SK-N-SH (cell line): ENCODE results near the gene UBAP2L. TPM values are rescaled to one million over a fixed set of nuclear protein-coding genes. Genes with fewer than 3 reads are reported as not detected.

ENCODE experiments used
- CTCF ChIA-PET: fragments of 300-600, 350-600 bp; formaldehyde crosslinking; extraction: SDS; loops from one replicate; lab custom pipeline; 2021; lab: Yijun Ruan, JAX
- POLR2A ChIA-PET: fragments of 350-600 bp; sonication (Branson Sonifier 250); formaldehyde crosslinking; extraction: SDS; loops from one replicate; lab custom pipeline; 2020; ENCODE audit warnings: antibody characterized with exemption, inconsistent platforms; lab: Yijun Ruan, JAX
- DNase-seq: peaks from one replicate; pipeline ENCODE4 v3.0.0; 2012
- H2AFZ ChIP-seq: fragments of 200-600 bp; sonication (generic); 2 replicates; pipeline ENCODE4 v1.8.1; 2016; ENCODE audit warnings: antibody characterized with exemption, mild to moderate bottlenecking, low read depth
- H3F3A ChIP-seq: fragments of 200-600 bp; sonication (generic); replicated peaks from 2 replicates; pipeline ENCODE3; 2016; ENCODE audit warnings: antibody characterized with exemption, mild to moderate bottlenecking; ENCODE audit not compliant: insufficient read depth
- H3K27ac ChIP-seq, 2 experiments: fragments of 200-500 bp in 1 of 2; fragments of 200-600 bp in 1 of 2; sonication (Bioruptor generic) in 1 of 2; sonication (generic), shearing (Covaris generic) in 1 of 2; 2 replicates each; pipeline versions ENCODE4 v1.5.1 to v1.6.1; 2014 to 2016; ENCODE audit warnings: low read depth in 2 of 2, inconsistent platforms in 1 of 2, low read length in 1 of 2, mild to moderate bottlenecking in 1 of 2, mixed read lengths in 1 of 2
- H3K27me3 ChIP-seq: fragments of 200-600 bp; sonication (generic), shearing (Covaris generic); 2 replicates; pipeline ENCODE4 v1.6.1; 2016; ENCODE audit warnings: mixed run types; ENCODE audit not compliant: insufficient read depth
- H3K36me3 ChIP-seq, 2 experiments: fragments of 200-500 bp in 1 of 2; fragments of 200-600 bp in 1 of 2; sonication (Bioruptor generic) in 1 of 2; sonication (generic) in 1 of 2; replicated peaks in 1 of 2; 2 replicates each; pipeline versions ENCODE3 to v1.5.1; 2014 to 2016; ENCODE audit warnings: low read length in 1 of 2, mild to moderate bottlenecking in 1 of 2; ENCODE audit not compliant: insufficient read depth in 2 of 2, control insufficient read depth in 1 of 2
- H3K4me1 ChIP-seq, 2 experiments: fragments of 200-500 bp in 1 of 2; fragments of 200-600 bp in 1 of 2; sonication (Bioruptor generic) in 1 of 2; sonication (generic), shearing (Covaris generic) in 1 of 2; 2 replicates each; pipeline versions ENCODE4 v1.5.1 to v1.6.1; 2014 to 2016; ENCODE audit warnings: low read depth in 1 of 2, low read length in 1 of 2, mixed run types in 1 of 2; ENCODE audit not compliant: insufficient read depth in 2 of 2, control insufficient read depth in 1 of 2
- H3K4me2 ChIP-seq: fragments of 200-600 bp; sonication (generic), shearing (Covaris generic); 2 replicates; pipeline ENCODE4 v1.6.1; 2017; ENCODE audit warnings: mixed run types
- H3K4me3 ChIP-seq, 2 experiments: fragments of 200-500 bp in 1 of 2; fragments of 200-600 bp in 1 of 2; sonication (Bioruptor generic) in 1 of 2; sonication (generic), shearing (Covaris generic) in 1 of 2; 2 replicates each; pipeline versions ENCODE4 v1.5.1 to v1.8.1; 2014 to 2016; ENCODE audit warnings: low read depth in 2 of 2, inconsistent platforms in 1 of 2, low read length in 1 of 2, mild to moderate bottlenecking in 1 of 2, mixed read lengths in 1 of 2, moderate library complexity in 1 of 2
- H3K79me2 ChIP-seq: fragments of 200-600 bp; sonication (generic); 2 replicates; pipeline ENCODE4 v1.8.1; 2017; ENCODE audit warnings: mild to moderate bottlenecking; ENCODE audit not compliant: insufficient read depth
- H3K9ac ChIP-seq: fragments of 200-600 bp; sonication (generic); 2 replicates; pipeline ENCODE4 v1.6.1; 2017; ENCODE audit warnings: mixed run types
- H3K9me2 ChIP-seq: fragments of 200-600 bp; sonication (generic); 2 replicates; pipeline ENCODE4 v1.6.1; 2017; ENCODE audit warnings: mixed run types
- H3K9me3 ChIP-seq: fragments of 200-600 bp; sonication (generic); 2 replicates; pipeline ENCODE4 v1.6.1; 2017; ENCODE audit warnings: mixed run types, mild to moderate bottlenecking, moderate library complexity
- H4K20me1 ChIP-seq: fragments of 200-600 bp; sonication (generic); 2 replicates; pipeline ENCODE4 v1.6.1; 2017; ENCODE audit warnings: mild to moderate bottlenecking, mixed run types; ENCODE audit not compliant: insufficient read depth
- CTCF ChIP-seq: fragments of 200-600 bp; sonication (generic); IDR thresholded peaks from 2 replicates; pipeline ENCODE4 v1.6.1; 2017; ENCODE audit warnings: antibody characterized with exemption, mild to moderate bottlenecking, moderate library complexity
- ELF1 ChIP-seq: IDR thresholded peaks from 2 replicates; pipeline ENCODE4 v1.4.0; 2012
- EP300 ChIP-seq, 2 experiments: IDR thresholded peaks; 2 replicates each; pipeline versions ENCODE4 v1.4.0 to v1.6.1; 2012; ENCODE audit warnings: borderline replicate concordance in 1 of 2, low read depth in 1 of 2, low read length in 1 of 2
- EZH2phosphoT487 ChIP-seq: fragments of 200-600 bp; sonication (generic); IDR thresholded peaks from 2 replicates; pipeline ENCODE4 v1.6.1; 2017; ENCODE audit warnings: low read depth, mixed run types, mild to moderate bottlenecking, antibody characterized with exemption, moderate library complexity, borderline replicate concordance
- FOSL2 ChIP-seq: IDR thresholded peaks from 2 replicates; pipeline ENCODE4 v1.4.0; 2012; ENCODE audit warnings: low read depth, mild to moderate bottlenecking, moderate library complexity, borderline replicate concordance
- FOXM1 ChIP-seq: IDR thresholded peaks from 2 replicates; pipeline ENCODE4 v1.4.0; 2012; ENCODE audit warnings: low read depth, mild to moderate bottlenecking
- GATA2 ChIP-seq: sonication (generic); formaldehyde crosslinking; IDR thresholded peaks from 2 replicates; pipeline ENCODE4 v1.5.0; 2020; ENCODE audit warnings: mild to moderate bottlenecking, missing genetic modification reagents
- IRF3 ChIP-seq: fragments of 150-350 bp; IDR thresholded peaks from 2 replicates; pipeline ENCODE4 v1.6.1; 2016; ENCODE audit warnings: mild to moderate bottlenecking, low read depth, low read length
- JUND ChIP-seq: IDR thresholded peaks from 2 replicates; pipeline ENCODE4 v1.4.0; 2012
- MEF2A ChIP-seq: IDR thresholded peaks from 2 replicates; pipeline ENCODE4 v1.4.0; 2012; ENCODE audit warnings: low read depth, borderline replicate concordance
- POLR2AphosphoS5 ChIP-seq: IDR thresholded peaks from 2 replicates; pipeline ENCODE4 v1.6.1; 2012; ENCODE audit warnings: low read depth, low read length
- RAD21 ChIP-seq: IDR thresholded peaks from 2 replicates; pipeline ENCODE4 v1.6.1; 2012; ENCODE audit warnings: mild to moderate bottlenecking, low read length
- REST ChIP-seq: IDR thresholded peaks from 2 replicates; pipeline ENCODE4 v1.6.1; 2012; ENCODE audit warnings: mild to moderate bottlenecking, low read depth, low read length, moderate library complexity
- RFX5 ChIP-seq: IDR thresholded peaks from 2 replicates; pipeline ENCODE4 v1.6.1; 2012; ENCODE audit warnings: mild to moderate bottlenecking, improper control_type of control experiment, low read length
- RXRA ChIP-seq: IDR thresholded peaks from 2 replicates; pipeline ENCODE4 v1.4.0; 2012; ENCODE audit warnings: low read depth, mild to moderate bottlenecking, borderline replicate concordance
- SMC3 ChIP-seq: IDR thresholded peaks from 2 replicates; pipeline ENCODE4 v1.6.1; 2012; ENCODE audit warnings: low read depth, low read length, improper control_type of control experiment
- TAF1 ChIP-seq: IDR thresholded peaks from 2 replicates; pipeline ENCODE4 v1.6.1; 2012; ENCODE audit warnings: low read depth, mild to moderate bottlenecking, low read length, moderate library complexity, borderline replicate concordance
- TCF12 ChIP-seq: IDR thresholded peaks from 2 replicates; pipeline ENCODE4 v1.4.0; 2012
- TEAD4 ChIP-seq: IDR thresholded peaks from 2 replicates; pipeline ENCODE4 v1.4.0; 2012; ENCODE audit warnings: mild to moderate bottlenecking, borderline replicate concordance; ENCODE audit not compliant: insufficient read depth
- ZBTB33 ChIP-seq: IDR thresholded peaks from 2 replicates; pipeline ENCODE4 v1.4.0; 2012; ENCODE audit warnings: low read depth, borderline replicate concordance
- WGBS: methylation state at CpG from one replicate; pipeline ENCODE4 v1.1.6; 2017; ENCODE audit warnings: low lambda C conversion rate; 5-methylcytosine and 5-hydroxymethylcytosine counted together
- polyA plus RNA-seq, 3 experiments: library from polyadenylated mRNA; depleted of rRNA; stranded (reverse); fragments of >200 nt; gene quantifications; 2 replicates each; pipeline ENCODE4 v1.2.3, GENCODE V29; 2012

The UBAP2L gene
- polyA plus RNA-seq, 1 of the 3 experiments (the other 2 are of a cell fraction) = 161 TPM

- Histone ChIP-seq H3K4me2 (peak overlapping the region; percentile 76), H3K4me3 (peak overlapping the region in 1 of 2 experiments; percentile 21; a peak in 1 of 4 replicates), H3K36me3 (peaks cover 48 to 58% of the 10 kb centered on the region in 2 experiments), H3K9ac (no peak overlapping the region), H3K79me2 (peaks cover 94% of the 10 kb centered on the region), H3K9me3 (no peaks in the 10 kb centered on the region), H3K9me2 (no peaks in the 10 kb centered on the region), H4K20me1 (peaks cover 55% of the 10 kb centered on the region), H2AFZ (no peak overlapping the region), H3K27ac (no peak overlapping the region; a peak in 1 of 4 replicates), H3K4me1 (peaks cover 16 to 30% of the 10 kb centered on the region in 2 experiments), H3K27me3 (no peaks in the 10 kb centered on the region), H3F3A (peaks cover 3% of the 10 kb centered on the region)
- CTCF ChIA-PET = interaction anchor here (0.8 to 2.7 kb wide), 6 partner anchors 14 to 112 kb away, joined by 3 to 9 read pairs (median 4); no protein-coding TSS in a partner anchor
- no peak for DNase-seq
- WGBS = 95% methylated on average over 1 of the region's 1 CpG
- no peak for TF ChIP-seq REST
- TF ChIP-seq IRF3 = no peak
- TF ChIP-seq EZH2phosphoT487 = no peak
- no peak for TF ChIP-seq CTCF
- TF ChIP-seq RFX5 = no peak
- TF ChIP-seq TEAD4 = no peak
- TF ChIP-seq EP300 (IDR thresholded peaks at IDR 0.05; ENCODE audit: borderline replicate concordance in 1 of 2, low read depth in 1 of 2, low read length in 1 of 2) = no peak
- no peak for TF ChIP-seq MEF2A
- POLR2A ChIA-PET = interaction anchor here (0.6 to 1.6 kb wide), 3 partner anchors 12 to 233 kb away, joined by 3 to 5 read pairs (median 4); partner anchors contain the start of gene RPS27
These were observed 2.2 kb downstream of the UBAP2L start for GRCh38 chr1:154222918-154223317.

- Histone ChIP-seq H2AFZ (no peak overlapping the region), H3K79me2 (peaks cover 94% of the 10 kb centered on the region), H3K9ac (no peak overlapping the region), H3K27me3 (no peaks in the 10 kb centered on the region), H3K27ac (no peak overlapping the region), H3K4me2 (no peak overlapping the region), H3K4me1 (peaks cover 12 to 28% of the 10 kb centered on the region in 2 experiments), H3K36me3 (peaks cover 48 to 57% of the 10 kb centered on the region in 2 experiments), H3K9me3 (no peaks in the 10 kb centered on the region), H3K4me3 (no peak overlapping the region), H4K20me1 (peaks cover 58% of the 10 kb centered on the region), H3K9me2 (no peaks in the 10 kb centered on the region), H3F3A (peaks cover 3% of the 10 kb centered on the region)
- ChIA-PET POLR2A (interaction anchor here (0.7 kb wide), 1 partner anchor 11 kb away, joined by 3 read pairs; no protein-coding TSS in a partner anchor), CTCF (interaction anchor here (1.0 to 2.7 kb wide), 5 partner anchors 13 to 111 kb away, joined by 3 to 9 read pairs (median 4); no protein-coding TSS in a partner anchor)
- WGBS = 80% methylated on average over 2 of the region's 2 CpGs
- no peak for DNase-seq
- TF ChIP-seq GATA2 (CRISPR knock-in tag) (no peak), FOXM1 (no peak), MEF2A (no peak), SMC3 (no peak), RAD21 (no peak), ZBTB33 (no peak), ELF1 (no peak), FOSL2 (no peak), TAF1 (no peak), POLR2AphosphoS5 (no peak), TCF12 (no peak), RXRA (no peak), RFX5 (no peak), JUND (no peak)
These were observed 2.9 kb downstream of the UBAP2L start for GRCh38 chr1:154223621-154224020.
